Neural cell (in vitro differentiated cells): ENCODE data around the gene PIK3R3. TPM values are rescaled to one million over a fixed set of nuclear protein-coding genes. Genes with fewer than 3 reads are reported as not detected.

Experiments
- H2AFZ ChIP-seq: fragments of 200-600, 300-800 bp; sonication (generic), shearing (Covaris generic); 2 replicates; pipeline ENCODE4 v1.6.0; 2014; ENCODE audit warnings: low read depth, mild to moderate bottlenecking, antibody characterized with exemption, low read length, moderate library complexity
- H3F3A ChIP-seq: fragments of 200-600 bp; shearing (Covaris generic); 2 replicates; pipeline ENCODE4 v1.6.1; 2016; ENCODE audit warnings: mild to moderate bottlenecking, moderate library complexity, mixed read lengths, antibody characterized with exemption, low read length; ENCODE audit not compliant: insufficient read depth, poor library complexity, severe bottlenecking
- H3K27ac ChIP-seq: fragments of 200-600, 300-800 bp; sonication (generic), shearing (Covaris generic); 2 replicates; pipeline ENCODE4 v1.5.1; 2014; ENCODE audit warnings: mild to moderate bottlenecking, low read length, moderate library complexity
- H3K27me3 ChIP-seq: fragments of 300-800, 200-600 bp; sonication (generic), shearing (Covaris generic); 2 replicates; pipeline ENCODE4 v1.6.0; 2014; ENCODE audit warnings: mild to moderate bottlenecking, low read depth, low read length, moderate library complexity; ENCODE audit not compliant: insufficient read depth
- H3K36me3 ChIP-seq: fragments of 300-800, 200-600 bp; sonication (generic), shearing (Covaris generic); 2 replicates; pipeline ENCODE4 v1.5.1; 2014; ENCODE audit warnings: mild to moderate bottlenecking, antibody characterized with exemption, low read length, moderate library complexity; ENCODE audit not compliant: insufficient read depth
- H3K4me2 ChIP-seq: fragments of 300-800, 200-600 bp; sonication (generic), shearing (Covaris generic); 2 replicates; pipeline ENCODE4 v1.6.0; 2014; ENCODE audit warnings: mild to moderate bottlenecking, low read length
- H3K4me3 ChIP-seq: fragments of 300-800, 200-600 bp; sonication (generic), shearing (Covaris generic); 2 replicates; pipeline ENCODE4 v1.5.1; 2014; ENCODE audit warnings: mild to moderate bottlenecking, low read length, moderate library complexity
- H3K79me2 ChIP-seq: fragments of 200-600 bp; shearing (Covaris generic); replicated peaks from 2 replicates; pipeline ENCODE4 v1.6.0; 2014; ENCODE audit warnings: mild to moderate bottlenecking, low read length, moderate library complexity; ENCODE audit not compliant: insufficient read depth
- H3K9ac ChIP-seq: fragments of 300-800, 200-600 bp; sonication (generic), shearing (Covaris generic); 2 replicates; pipeline ENCODE4 v1.6.1; 2016; ENCODE audit warnings: mild to moderate bottlenecking, low read length, mixed read lengths
- H3K9me2 ChIP-seq: fragments of 200-600 bp; shearing (Covaris generic); 2 replicates; pipeline ENCODE4 v1.6.1; 2016; ENCODE audit warnings: mild to moderate bottlenecking, low read length, mixed read lengths; ENCODE audit not compliant: insufficient read depth
- H3K9me3 ChIP-seq: fragments of 200-600, 300-800 bp; sonication (generic), shearing (Covaris generic); 2 replicates; pipeline ENCODE4 v1.6.1; 2016; ENCODE audit warnings: mild to moderate bottlenecking, mixed run types, low read length, moderate library complexity, mixed read lengths
- H4K20me1 ChIP-seq: fragments of 200-600 bp; shearing (Covaris generic); 2 replicates; pipeline ENCODE4 v1.6.1; 2016; ENCODE audit warnings: mild to moderate bottlenecking, mixed run types; ENCODE audit not compliant: insufficient read depth
- CTCF ChIP-seq: fragments of 450-650 bp; IDR thresholded peaks from 2 replicates; pipeline ENCODE4 v1.5.1; 2014; ENCODE audit warnings: antibody characterized with exemption, mild to moderate bottlenecking, moderate library complexity; ENCODE audit not compliant: poor library complexity, severe bottlenecking
- EP300 ChIP-seq: fragments of 450-650 bp; conservative IDR thresholded peaks from 2 replicates; pipeline ENCODE4 v1.6.1; 2014; ENCODE audit warnings: antibody characterized with exemption, mild to moderate bottlenecking, moderate library complexity; ENCODE audit not compliant: poor library complexity, severe bottlenecking
- EZH2 ChIP-seq: fragments of 200-600, 300-800 bp; shearing (Covaris generic), sonication (generic); IDR thresholded peaks from 2 replicates; pipeline ENCODE4 v1.6.1; 2014; ENCODE audit warnings: antibody characterized with exemption, low read length, borderline replicate concordance, mild to moderate bottlenecking; ENCODE audit not compliant: insufficient read depth, poor library complexity, severe bottlenecking
- MXI1 ChIP-seq: fragments of 450-650 bp; conservative IDR thresholded peaks from 2 replicates; pipeline ENCODE4 v1.6.1; 2014; ENCODE audit warnings: antibody characterized with exemption, mild to moderate bottlenecking; ENCODE audit not compliant: poor library complexity, severe bottlenecking
- POLR2AphosphoS5 ChIP-seq: IDR thresholded peaks from 2 replicates; pipeline ENCODE4 v1.6.1; 2012
- RAD21 ChIP-seq: fragments of 450-650 bp; conservative IDR thresholded peaks from 2 replicates; pipeline ENCODE4 v1.6.1; 2014; ENCODE audit warnings: antibody characterized with exemption, mild to moderate bottlenecking, moderate library complexity
- SMC3 ChIP-seq: fragments of 450-650 bp; conservative IDR thresholded peaks from 2 replicates; pipeline ENCODE4 v1.6.1; 2014; ENCODE audit warnings: antibody characterized with exemption, mild to moderate bottlenecking, moderate library complexity; ENCODE audit not compliant: poor library complexity
- TAF1 ChIP-seq: IDR thresholded peaks from 2 replicates; pipeline ENCODE4 v1.6.1; 2012; ENCODE audit warnings: low read depth
- polyA plus RNA-seq: library from polyadenylated mRNA; depleted of rRNA; stranded (reverse); fragments of >200 nt; gene quantifications from 2 replicates; pipeline ENCODE4 v1.2.3, GENCODE V29; 2014
- TF ChIP-seq, protein P1 (sequence below): IDR thresholded peaks from 2 replicates; pipeline ENCODE4 v1.6.1; 2012; ENCODE audit warnings: borderline replicate concordance

Gene PIK3R3
- polyA plus RNA-seq, 1 donor from 2014 or later: 119 TPM

- H3F3A ChIP-seq: no peaks in the 10 kb centered on the region
- no peak overlapping the region for H3K4me3 ChIP-seq
- H3K9me2 ChIP-seq: no peaks in the 10 kb centered on the region
- H3K27ac ChIP-seq: no peak overlapping the region
- no peaks in the 10 kb centered on the region for H3K27me3 ChIP-seq
- H2AFZ ChIP-seq: no peak overlapping the region
- TF ChIP-seq POLR2AphosphoS5 (no peak), RAD21 (no peak)
- peaks cover 26% of the 10 kb centered on the region for H3K36me3 ChIP-seq
- H4K20me1 ChIP-seq: no peaks in the 10 kb centered on the region
- no peaks in the 10 kb centered on the region for H3K9me3 ChIP-seq
- no peak overlapping the region for H3K9ac ChIP-seq
- H3K79me2 ChIP-seq: peaks cover 19% of the 10 kb centered on the region
- no peak overlapping the region for H3K4me2 ChIP-seq
These were observed 63.9 kb downstream of the PIK3R3 start for GRCh38 chr1:46068525-46068924.

DNA sequence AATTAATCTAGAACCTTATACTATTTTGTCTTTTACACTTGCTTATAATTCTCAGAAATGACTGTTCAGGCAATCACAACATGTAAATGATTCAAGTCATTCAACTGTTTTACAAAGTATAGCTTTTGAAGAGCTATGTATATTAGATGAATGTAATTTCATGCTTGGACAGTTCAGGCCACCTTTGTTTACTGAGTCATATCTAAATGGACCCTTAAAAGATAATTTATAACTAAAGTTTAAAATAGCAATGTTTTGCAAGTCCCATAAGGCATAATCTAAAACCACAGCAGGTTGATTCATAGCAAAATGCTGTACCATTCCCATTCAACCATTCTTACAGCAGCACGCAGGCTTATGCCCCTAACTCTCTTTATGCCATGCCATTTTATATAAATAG is 64.8 kb downstream of the PIK3R3 start:
- Histone ChIP-seq H3F3A (no peaks in the 10 kb centered on the region), H2AFZ (no peak overlapping the region), H3K9me3 (no peaks in the 10 kb centered on the region), H3K79me2 (peaks cover 19% of the 10 kb centered on the region), H4K20me1 (no peaks in the 10 kb centered on the region), H3K36me3 (peaks cover 26% of the 10 kb centered on the region), H3K27me3 (no peaks in the 10 kb centered on the region), H3K9me2 (no peaks in the 10 kb centered on the region), H3K4me3 (no peak overlapping the region), H3K9ac (no peak overlapping the region), H3K4me2 (no peak overlapping the region), H3K27ac (no peak overlapping the region)
- TF ChIP-seq SMC3: no peak

- H3K4me3 ChIP-seq: no peak overlapping the region
- H4K20me1 ChIP-seq: no peaks in the 10 kb centered on the region
- no peak overlapping the region for H3K4me2 ChIP-seq
- peaks cover 23% of the 10 kb centered on the region for H3K79me2 ChIP-seq
- H3K27me3 ChIP-seq: no peaks in the 10 kb centered on the region
- no peaks in the 10 kb centered on the region for H3K9me3 ChIP-seq
- no peak for TF ChIP-seq SMC3
- TF ChIP-seq MXI1: no peak
- TF ChIP-seq, protein P1, sequence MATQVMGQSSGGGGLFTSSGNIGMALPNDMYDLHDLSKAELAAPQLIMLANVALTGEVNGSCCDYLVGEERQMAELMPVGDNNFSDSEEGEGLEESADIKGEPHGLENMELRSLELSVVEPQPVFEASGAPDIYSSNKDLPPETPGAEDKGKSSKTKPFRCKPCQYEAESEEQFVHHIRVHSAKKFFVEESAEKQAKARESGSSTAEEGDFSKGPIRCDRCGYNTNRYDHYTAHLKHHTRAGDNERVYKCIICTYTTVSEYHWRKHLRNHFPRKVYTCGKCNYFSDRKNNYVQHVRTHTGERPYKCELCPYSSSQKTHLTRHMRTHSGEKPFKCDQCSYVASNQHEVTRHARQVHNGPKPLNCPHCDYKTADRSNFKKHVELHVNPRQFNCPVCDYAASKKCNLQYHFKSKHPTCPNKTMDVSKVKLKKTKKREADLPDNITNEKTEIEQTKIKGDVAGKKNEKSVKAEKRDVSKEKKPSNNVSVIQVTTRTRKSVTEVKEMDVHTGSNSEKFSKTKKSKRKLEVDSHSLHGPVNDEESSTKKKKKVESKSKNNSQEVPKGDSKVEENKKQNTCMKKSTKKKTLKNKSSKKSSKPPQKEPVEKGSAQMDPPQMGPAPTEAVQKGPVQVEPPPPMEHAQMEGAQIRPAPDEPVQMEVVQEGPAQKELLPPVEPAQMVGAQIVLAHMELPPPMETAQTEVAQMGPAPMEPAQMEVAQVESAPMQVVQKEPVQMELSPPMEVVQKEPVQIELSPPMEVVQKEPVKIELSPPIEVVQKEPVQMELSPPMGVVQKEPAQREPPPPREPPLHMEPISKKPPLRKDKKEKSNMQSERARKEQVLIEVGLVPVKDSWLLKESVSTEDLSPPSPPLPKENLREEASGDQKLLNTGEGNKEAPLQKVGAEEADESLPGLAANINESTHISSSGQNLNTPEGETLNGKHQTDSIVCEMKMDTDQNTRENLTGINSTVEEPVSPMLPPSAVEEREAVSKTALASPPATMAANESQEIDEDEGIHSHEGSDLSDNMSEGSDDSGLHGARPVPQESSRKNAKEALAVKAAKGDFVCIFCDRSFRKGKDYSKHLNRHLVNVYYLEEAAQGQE: no peak
- TF ChIP-seq RAD21: no peak
- no peak for TF ChIP-seq EZH2
- TF ChIP-seq POLR2AphosphoS5: no peak
- no peak for TF ChIP-seq TAF1
- no peak for TF ChIP-seq CTCF
- no peak for TF ChIP-seq EP300
- no peaks in the 10 kb centered on the region for H3K9me2 ChIP-seq
- H3F3A ChIP-seq: no peaks in the 10 kb centered on the region
- H3K27ac ChIP-seq: no peak overlapping the region
- H3K36me3 ChIP-seq: peaks cover 34% of the 10 kb centered on the region
- H3K9ac ChIP-seq: no peak overlapping the region
- no peak overlapping the region for H2AFZ ChIP-seq
These were observed 67.0 kb downstream of the PIK3R3 start for GRCh38 chr1:46065405-46065804.
